H1 (cell line): Measurements from ENCODE around the gene SFMBT2. TPM values are rescaled to one million over a fixed set of nuclear protein-coding genes. Genes with fewer than 3 reads are reported as not detected.

ENCODE experiments used
- CTCF ChIA-PET: fragments of 300-600 bp; sonication (Branson Sonifier 250); formaldehyde crosslinking; loops from one replicate; lab custom pipeline; 2021; ENCODE audit not compliant: partially characterized antibody; lab: Charles Lee
- POLR2A ChIA-PET: fragments of 300-600 bp; sonication (Branson Sonifier 250); formaldehyde crosslinking; loops from one replicate; lab custom pipeline; 2021; ENCODE audit warnings: inconsistent platforms; ENCODE audit not compliant: partially characterized antibody; lab: Charles Lee
- DNase-seq, 2 experiments: peaks; one replicate each; pipeline versions ENCODE4 v3.0.0 to v3.0.0-alpha.2; 2010 to 2022; ENCODE audit warnings: low spot score in 2 of 2, low read depth in 1 of 2, mixed read lengths in 1 of 2
- FAIRE-seq: peaks from 2 replicates; lab custom pipeline; 2011; peaks lifted over from hg19 to GRCh38; lab: Jason Lieb, UNC
- H2AFZ ChIP-seq: 2 replicates; pipeline ENCODE4 v1.8.1; 2012; ENCODE audit warnings: low read length, inconsistent platforms
- H2AK5ac ChIP-seq: 2 replicates; pipeline ENCODE4 v1.6.1; 2013; ENCODE audit warnings: low read depth, low read length
- H2BK120ac ChIP-seq: replicated peaks from 2 replicates; pipeline ENCODE3; 2013; ENCODE audit warnings: low read depth, low read length, inconsistent platforms
- H2BK12ac ChIP-seq: 2 replicates; pipeline ENCODE4 v1.6.1; 2013; ENCODE audit warnings: low read depth, low read length
- H2BK15ac ChIP-seq: 2 replicates; pipeline ENCODE4 v1.6.1; 2013; ENCODE audit warnings: low read length
- H2BK20ac ChIP-seq: 2 replicates; pipeline ENCODE4 v1.6.1; 2013; ENCODE audit warnings: low read length
- H2BK5ac ChIP-seq: 2 replicates; pipeline ENCODE4 v1.6.1; 2013; ENCODE audit warnings: low read depth, low read length
- H3K14ac ChIP-seq: 2 replicates; pipeline ENCODE4 v1.6.1; 2013; ENCODE audit warnings: inconsistent platforms; ENCODE audit not compliant: insufficient read length
- H3K18ac ChIP-seq: 2 replicates; pipeline ENCODE4 v1.6.1; 2013; ENCODE audit warnings: low read length; ENCODE audit errors: extremely low read depth
- H3K23ac ChIP-seq: 2 replicates; pipeline ENCODE4 v1.6.1; 2013; ENCODE audit warnings: inconsistent platforms; ENCODE audit not compliant: insufficient read length
- H3K23me2 ChIP-seq: 2 replicates; pipeline ENCODE4 v1.6.1; 2013; ENCODE audit warnings: low read depth, low read length
- H3K27ac ChIP-seq: 2 replicates; pipeline ENCODE4 v1.6.1; 2011; ENCODE audit warnings: low read depth, low read length, inconsistent platforms
- H3K27me3 ChIP-seq, 4 experiments: replicated peaks in 1 of 4; 1 replicate in 1 of 4; 2 replicates in 3 of 4; pipeline versions ENCODE4 v1.6.1 to v1.8.1; 2011 to 2013; ENCODE audit warnings: low read length in 3 of 4, mild to moderate bottlenecking in 3 of 4, inconsistent platforms in 2 of 4, mixed read lengths in 2 of 4, moderate library complexity in 1 of 4; ENCODE audit not compliant: control insufficient read depth in 3 of 4, insufficient read depth in 3 of 4; ENCODE audit errors: extremely low read depth in 1 of 4
- H3K36me3 ChIP-seq, 4 experiments: 2 replicates each; pipeline versions ENCODE4 v1.6.1 to v1.8.1; 2011 to 2013; ENCODE audit warnings: mild to moderate bottlenecking in 4 of 4, low read length in 3 of 4, moderate library complexity in 2 of 4, control low read depth in 1 of 4, inconsistent platforms in 1 of 4; ENCODE audit not compliant: insufficient read depth in 4 of 4, control insufficient read depth in 2 of 4
- H3K4ac ChIP-seq: replicated peaks from 2 replicates; pipeline ENCODE3; 2013; ENCODE audit warnings: low read length, low read depth, mixed read lengths, inconsistent platforms; ENCODE audit not compliant: insufficient read length
- H3K4me1 ChIP-seq, 4 experiments: replicated peaks in 1 of 4; 1 replicate in 1 of 4; 2 replicates in 3 of 4; pipeline versions ENCODE4 v1.6.1 to v1.8.1; 2011 to 2013; ENCODE audit warnings: low read length in 3 of 4, inconsistent platforms in 2 of 4, mixed read lengths in 1 of 4; ENCODE audit not compliant: insufficient read depth in 4 of 4, control insufficient read depth in 3 of 4
- H3K4me2 ChIP-seq, 2 experiments: 2 replicates each; pipeline versions ENCODE4 v1.6.1 to v1.8.1; 2011 to 2013; ENCODE audit warnings: low read depth in 2 of 2, low read length in 2 of 2, control low read depth in 1 of 2, inconsistent platforms in 1 of 2, mild to moderate bottlenecking in 1 of 2; ENCODE audit not compliant: insufficient read depth in 1 of 2
- H3K4me3 ChIP-seq, 4 experiments: fragments of 200-600, 300-600 bp in 1 of 4; sonication (generic), shearing (Covaris generic), sonication (Bioruptor Twin) in 1 of 4; 2 replicates each; pipeline versions ENCODE4 v1.5.1 to v1.8.1; 2011 to 2016; ENCODE audit warnings: low read length in 4 of 4, low read depth in 3 of 4, control low read depth in 2 of 4, inconsistent platforms in 2 of 4, mild to moderate bottlenecking in 2 of 4, mixed read lengths in 1 of 4, moderate library complexity in 1 of 4; ENCODE audit not compliant: insufficient read depth in 2 of 4; ENCODE audit errors: extremely low read depth in 1 of 4
- H3K56ac ChIP-seq: replicated peaks from 2 replicates; pipeline ENCODE3; 2013; ENCODE audit warnings: low read depth, mild to moderate bottlenecking, mixed read lengths, low read length, inconsistent platforms; ENCODE audit not compliant: insufficient read length
- H3K79me1 ChIP-seq: 2 replicates; pipeline ENCODE4 v1.6.1; 2013; ENCODE audit warnings: low read depth, low read length, control low read depth
- H3K79me2 ChIP-seq, 2 experiments: 2 replicates each; pipeline versions ENCODE4 v1.6.1 to v1.8.1; 2012 to 2013; ENCODE audit warnings: low read length in 2 of 2, mild to moderate bottlenecking in 2 of 2, inconsistent platforms in 1 of 2; ENCODE audit not compliant: insufficient read depth in 2 of 2, control insufficient read depth in 1 of 2
- H3K9ac ChIP-seq, 4 experiments: replicated peaks in 1 of 4; 1 replicate in 1 of 4; 2 replicates in 3 of 4; pipeline versions ENCODE4 v1.6.1 to v1.8.1; 2011 to 2013; ENCODE audit warnings: low read depth in 3 of 4, low read length in 3 of 4, control low read depth in 2 of 4, mild to moderate bottlenecking in 2 of 4, moderate library complexity in 2 of 4, inconsistent platforms in 1 of 4; ENCODE audit errors: extremely low read depth in 1 of 4
- H3K9me3 ChIP-seq, 2 experiments: 2 replicates each; pipeline versions ENCODE4 v1.6.1 to v1.8.1; 2012 to 2013; ENCODE audit warnings: mild to moderate bottlenecking in 2 of 2, moderate library complexity in 2 of 2, control low read depth in 1 of 2, inconsistent platforms in 1 of 2, low read depth in 1 of 2, low read length in 1 of 2, mixed read lengths in 1 of 2; ENCODE audit not compliant: insufficient read depth in 2 of 2
- H4K20me1 ChIP-seq, 2 experiments: replicated peaks in 1 of 2; 2 replicates each; pipeline versions ENCODE3 to v1.8.1; 2011 to 2013; ENCODE audit warnings: inconsistent platforms in 2 of 2, low read length in 2 of 2, mild to moderate bottlenecking in 1 of 2; ENCODE audit not compliant: insufficient read depth in 2 of 2, control insufficient read depth in 1 of 2
- H4K5ac ChIP-seq: 2 replicates; pipeline ENCODE4 v1.6.1; 2013; ENCODE audit warnings: low read length, low read depth, mixed read lengths, inconsistent platforms; ENCODE audit not compliant: insufficient read length
- H4K8ac ChIP-seq: 2 replicates; pipeline ENCODE4 v1.8.0; 2013; ENCODE audit warnings: mild to moderate bottlenecking, moderate library complexity, low read length, inconsistent platforms; ENCODE audit not compliant: insufficient read depth; ENCODE audit errors: extremely low read depth
- H4K91ac ChIP-seq: replicated peaks from 2 replicates; pipeline ENCODE3; 2013; ENCODE audit warnings: low read length, mixed read lengths, inconsistent platforms; ENCODE audit not compliant: insufficient read length
- EZH2 ChIP-seq: fragments of 200-600 bp; sonication (generic); IDR thresholded peaks from 2 replicates; pipeline ENCODE4 v1.7.1; 2012; ENCODE audit warnings: low read depth, mild to moderate bottlenecking, moderate library complexity, low read length, inconsistent platforms; ENCODE audit not compliant: severe bottlenecking
- GTF2F1 ChIP-seq: IDR thresholded peaks from 2 replicates; pipeline ENCODE4 v1.6.1; 2012; ENCODE audit warnings: low read depth, low read length, improper control_type of control experiment, borderline replicate concordance
- KDM4A ChIP-seq: IDR thresholded peaks from one replicate; pipeline ENCODE4 v1.7.1; 2012; ENCODE audit warnings: low read depth, mild to moderate bottlenecking, moderate library complexity, low read length, inconsistent platforms; ENCODE audit not compliant: severe bottlenecking
- RNF2 ChIP-seq: fragments of 200-900, 300-1000 bp; sonication (generic); IDR thresholded peaks from 2 replicates; pipeline ENCODE4 v1.7.1; 2016; ENCODE audit warnings: borderline replicate concordance, low read depth, mild to moderate bottlenecking, antibody characterized with exemption, low read length; ENCODE audit not compliant: poor library complexity, severe bottlenecking; ENCODE audit errors: missing control alignments
- SP1 ChIP-seq: IDR thresholded peaks from 2 replicates; pipeline ENCODE4 v1.6.1; 2011; ENCODE audit warnings: low read depth, low read length
- TEAD4 ChIP-seq: IDR thresholded peaks from 2 replicates; pipeline ENCODE4 v1.6.1; 2012; ENCODE audit warnings: low read depth, low read length, inconsistent platforms, mixed read lengths
- WGBS, 2 experiments: shearing (Covaris generic) in 1 of 2; methylation state at CpG; one replicate each; pipeline versions ENCODE4 v1.1.6 to v1.1.7; 2013 to 2015; ENCODE audit warnings: low lambda C conversion rate in 2 of 2, mixed read lengths in 2 of 2, inconsistent platforms in 1 of 2, low coverage in 1 of 2, missing lambda C conversion rate in 1 of 2; ENCODE audit not compliant: insufficient replicate concordance in 2 of 2, insufficient coverage in 1 of 2, insufficient read length in 1 of 2; ENCODE audit errors: extremely low coverage in 1 of 2, missing lambda C conversion rate in 1 of 2; 5-methylcytosine and 5-hydroxymethylcytosine counted together
- polyA plus RNA-seq, 7 experiments: library from polyadenylated mRNA; depleted of rRNA in 3 of 7; stranded (reverse) in 5 of 7; unstranded in 2 of 7; fragments of >200 nt in 5 of 7; fragments of 200-250 nt in 2 of 7; gene quantifications; 1 replicate in 5 of 7; 2 replicates in 1 of 7; 4 replicates in 1 of 7; pipeline versions ENCODE4 v1.2.1 to v1.2.3, GENCODE V29; 2011 to 2013; ENCODE audit warnings: missing spikeins in 2 of 7, mixed read lengths in 2 of 7
- total RNA-seq: library from RNA; stranded (reverse); fragmentation: NEBNext Ultra II Directional; extraction: Animal tissue kit (Norgen Biotek cat#: 25700); gene quantifications from 2 replicates; pipeline ENCODE4 v1.2.1, GENCODE V29; 2021

The SFMBT2 gene
- total and polyA plus RNA-seq, 2 of the 8 experiments (the other 6 are each of a cell fraction or from before 2014, with no cell fraction given) = 2.9 to 11.0 TPM

DNA sequence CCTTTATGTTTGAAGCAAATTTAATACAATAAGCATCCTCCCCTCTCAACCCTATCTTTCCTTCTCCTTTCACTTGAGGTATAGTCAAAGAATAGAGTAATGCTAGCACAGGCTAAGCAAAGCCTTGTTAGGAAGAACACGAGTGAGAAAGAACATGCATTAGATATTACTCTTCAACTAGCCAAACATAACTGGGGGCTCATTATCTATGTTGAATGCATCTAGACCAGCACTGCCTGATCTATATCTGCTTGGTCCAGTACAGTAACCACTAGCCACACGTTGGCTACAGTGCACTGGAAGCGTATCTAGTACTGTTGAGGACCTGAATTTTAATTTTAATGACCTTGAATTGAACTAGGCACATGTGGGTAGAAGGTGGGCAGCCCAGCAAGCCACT, 21.0 kb downstream of the SFMBT2 start:
- H3K79me2 ChIP-seq = peaks cover 0 to 45% of the 10 kb centered on the region in 2 experiments; a peak in 3 of 4 replicates
- H3K27ac ChIP-seq = no peak overlapping the region
- H2BK120ac ChIP-seq = no peak overlapping the region
- H2BK5ac ChIP-seq = no peak overlapping the region
- H3K56ac ChIP-seq = no peak overlapping the region
- H3K23ac ChIP-seq = no peak overlapping the region
- H4K8ac ChIP-seq = no peak overlapping the region
- no peaks in the 10 kb centered on the region for H3K23me2 ChIP-seq
- no peak overlapping the region for H2AK5ac ChIP-seq
- H3K9me3 ChIP-seq = no peaks in the 10 kb centered on the region
- H3K9ac ChIP-seq = no peak overlapping the region
- DNase-seq (no peak), FAIRE-seq (no peak)
- H3K4me1 ChIP-seq = no peaks in the 10 kb centered on the region
- peaks cover 10% of the 10 kb centered on the region; the same call in 1 of the 2 replicates for H3K79me1 ChIP-seq
- ChIA-PET CTCF (interaction anchor here (1.0 to 1.1 kb wide), 2 partner anchors 21 to 722 kb away, joined by 3 read pairs; partner anchors contain the start of gene SFMBT2), POLR2A (no interaction called here)
- H3K4me3 ChIP-seq = no peak overlapping the region
- H4K20me1 ChIP-seq = peaks cover 0 to 6% of the 10 kb centered on the region in 2 experiments
- no peak overlapping the region for H2BK20ac ChIP-seq
- H2BK15ac ChIP-seq = no peak overlapping the region
- no peak overlapping the region for H3K4me2 ChIP-seq
- no peaks in the 10 kb centered on the region for H3K36me3 ChIP-seq
- H3K18ac ChIP-seq = no peak overlapping the region
- no peak overlapping the region for H4K5ac ChIP-seq
- no peak overlapping the region for H4K91ac ChIP-seq
- WGBS, 2 experiments = 74% methylated on average over 3 of the region's 3 CpGs; no CpG with 5 or more reads in 1 of the 2 experiments
- no peak overlapping the region for H3K14ac ChIP-seq
- H3K27me3 ChIP-seq = no peaks in the 10 kb centered on the region
- no peak overlapping the region for H3K4ac ChIP-seq
- H2AFZ ChIP-seq = no peak overlapping the region
- no peak overlapping the region for H2BK12ac ChIP-seq
- TF ChIP-seq RNF2 (no peak), EZH2 (no peak), SP1 (no peak), TEAD4 (no peak), GTF2F1 (no peak), KDM4A (no peak)
